Kidney (tissue), 14 donors: ENCODE results near the gene HBE1. TPM values are rescaled to one million over a fixed set of nuclear protein-coding genes. Genes with fewer than 3 reads are reported as not detected.

Experiments
- DNase-seq, 5 donors: peaks; one replicate each; pipeline ENCODE4 v3.0.0-alpha.2; 2013 to 2020
- FAIRE-seq: peaks from 2 replicates; lab custom pipeline; 2012; peaks lifted over from hg19 to GRCh38; lab: Jason Lieb, UNC
- H3K27ac ChIP-seq, 2 donors: one replicate each; pipeline ENCODE4 v1.7.0; 2013; ENCODE audit warnings: low read depth in 2 of 2, low read length in 2 of 2, inconsistent platforms in 1 of 2
- H3K27me3 ChIP-seq: one replicate; pipeline ENCODE4 v1.7.1; 2013; ENCODE audit warnings: low read length, inconsistent platforms; ENCODE audit not compliant: control insufficient read depth, insufficient read depth
- H3K36me3 ChIP-seq, 3 donors: one replicate each; pipeline versions ENCODE4 v1.7.0 to v1.7.1; 2013; ENCODE audit warnings: low read length in 3 of 3, control low read depth in 1 of 3, inconsistent platforms in 1 of 3; ENCODE audit not compliant: insufficient read depth in 3 of 3, control insufficient read depth in 2 of 3
- H3K4me1 ChIP-seq, 3 donors: one replicate each; pipeline versions ENCODE4 v1.7.0 to v1.7.1; 2013; ENCODE audit warnings: low read length in 3 of 3, inconsistent platforms in 1 of 3, low read depth in 1 of 3; ENCODE audit not compliant: control insufficient read depth in 2 of 3, insufficient read depth in 2 of 3
- H3K4me3 ChIP-seq, 3 donors: one replicate each; pipeline versions ENCODE4 v1.7.0 to v1.8.1; 2013; ENCODE audit warnings: low read length in 3 of 3, control low read depth in 1 of 3, inconsistent platforms in 1 of 3
- H3K9ac ChIP-seq, 3 donors: one replicate each; pipeline versions ENCODE4 v1.7.0 to v1.7.1; 2013; ENCODE audit warnings: low read length in 3 of 3, control low read depth in 1 of 3, inconsistent platforms in 1 of 3
- H3K9me3 ChIP-seq, 3 donors: one replicate each; pipeline versions ENCODE4 v1.7.0 to v1.7.1; 2013; ENCODE audit warnings: low read length in 3 of 3, control low read depth in 1 of 3, inconsistent platforms in 1 of 3; ENCODE audit not compliant: control insufficient read depth in 2 of 3, insufficient read depth in 1 of 3
- CTCF ChIP-seq: IDR thresholded peaks from 3 replicates; pipeline ENCODE4 v1.5.1; 2012; ENCODE audit warnings: mild to moderate bottlenecking, moderate library complexity, borderline replicate concordance; ENCODE audit not compliant: insufficient read depth; ENCODE audit errors: extremely low read depth
- intact Hi-C: fragments of 100-400 bp; cut with DNase I; formaldehyde crosslinking; loops from one replicate; pipeline ENCODE4 v1.11.1; 2022
- polyA plus RNA-seq: library from polyadenylated mRNA; stranded (reverse); fragments of 350-450 nt; fragmentation: Illumina TruSeq; extraction: RNeasy Lipid Tissue Mini Kit (QIAGEN cat#74804); gene quantifications from one replicate; pipeline ENCODE4 v1.2.3, GENCODE V29; 2014; ENCODE audit warnings: low read depth, low replicate concordance; ENCODE audit not compliant: insufficient read depth
- total RNA-seq: library from RNA; stranded (reverse); fragmentation: NEBNext Ultra II Directional; extraction: Animal tissue kit (Norgen Biotek cat#: 25700); gene quantifications from one replicate; pipeline ENCODE4 v1.2.1, GENCODE V29; 2021
- donor health status: control.
- donor health status: control.
- donor health status: control.
- donor health status: control.
- donor health status: control.
- donor health status: DM: yes; HTN: yes; CAD: no.
- donor health status: Normal renal cell carcinoma (clear cell type).

Gene HBE1
- total and polyA plus RNA-seq, 2 donors from 2014 or later = not detected

GRCh38 chr11:5226732-5227310 lies 42.9 kb downstream of the HBE1 start, which contains the start of gene HBB:
Gene HBB, minus strand, starts transcription at chr11:5227071. Its CDS starts 50 bp downstream, at chr11:5227021.
- Histone ChIP-seq H3K36me3 (no peaks in the 10 kb centered on the region), H3K4me3 (no peak within 1 kb of the TSS), H3K27ac (no peak within 1 kb of the TSS), H3K9me3 (no peaks in the 10 kb centered on the region), H3K27me3 (no peaks in the 10 kb centered on the region), H3K9ac (no peak within 1 kb of the TSS), H3K4me1 (no peaks in the 10 kb centered on the region)
- TF ChIP-seq CTCF = no peak
- FAIRE-seq (no peak), DNase-seq (no peak)
- intact Hi-C loops = no loop called here

GRCh38 chr11:5225480-5225871 lies 44.3 kb downstream of the HBE1 start:
- no peak for DNase-seq
- no peaks in the 10 kb centered on the region for H3K4me1 ChIP-seq
- no peak overlapping the region for H3K9ac ChIP-seq
- intact Hi-C loops = no loop called here
- H3K9me3 ChIP-seq = no peaks in the 10 kb centered on the region
- FAIRE-seq = no peak
- H3K36me3 ChIP-seq = no peaks in the 10 kb centered on the region
- H3K27me3 ChIP-seq = no peaks in the 10 kb centered on the region
- no peak for TF ChIP-seq CTCF
- no peak overlapping the region for H3K4me3 ChIP-seq
- no peak overlapping the region for H3K27ac ChIP-seq

- Histone ChIP-seq H3K27ac (no peak overlapping the region), H3K27me3 (no peaks in the 10 kb centered on the region), H3K36me3 (no peaks in the 10 kb centered on the region), H3K4me1 (no peaks in the 10 kb centered on the region), H3K9me3 (no peaks in the 10 kb centered on the region), H3K4me3 (no peak overlapping the region), H3K9ac (no peak overlapping the region)
- no peak for DNase-seq
- intact Hi-C loops = no loop called here
- no peak for FAIRE-seq
- TF ChIP-seq CTCF = no peak
These were observed 44.9 kb downstream of the HBE1 start for GRCh38 chr11:5224538-5225479.
